Endometrium (tissue), 2 donors: ENCODE results near the gene CHD9.
"Not testable (repeated sequence)": the region's sequence is repeated elsewhere in the genome, so short reads cannot be mapped to it uniquely, and the experiment has no call there.

Experiments used
- FAIRE-seq: peaks from 2 replicates; lab custom pipeline; 2012; peaks lifted over from hg19 to GRCh38; lab: Jason Lieb, UNC
- donor health status: control.
- donor health status: control.

The CHD9 gene

DNA sequence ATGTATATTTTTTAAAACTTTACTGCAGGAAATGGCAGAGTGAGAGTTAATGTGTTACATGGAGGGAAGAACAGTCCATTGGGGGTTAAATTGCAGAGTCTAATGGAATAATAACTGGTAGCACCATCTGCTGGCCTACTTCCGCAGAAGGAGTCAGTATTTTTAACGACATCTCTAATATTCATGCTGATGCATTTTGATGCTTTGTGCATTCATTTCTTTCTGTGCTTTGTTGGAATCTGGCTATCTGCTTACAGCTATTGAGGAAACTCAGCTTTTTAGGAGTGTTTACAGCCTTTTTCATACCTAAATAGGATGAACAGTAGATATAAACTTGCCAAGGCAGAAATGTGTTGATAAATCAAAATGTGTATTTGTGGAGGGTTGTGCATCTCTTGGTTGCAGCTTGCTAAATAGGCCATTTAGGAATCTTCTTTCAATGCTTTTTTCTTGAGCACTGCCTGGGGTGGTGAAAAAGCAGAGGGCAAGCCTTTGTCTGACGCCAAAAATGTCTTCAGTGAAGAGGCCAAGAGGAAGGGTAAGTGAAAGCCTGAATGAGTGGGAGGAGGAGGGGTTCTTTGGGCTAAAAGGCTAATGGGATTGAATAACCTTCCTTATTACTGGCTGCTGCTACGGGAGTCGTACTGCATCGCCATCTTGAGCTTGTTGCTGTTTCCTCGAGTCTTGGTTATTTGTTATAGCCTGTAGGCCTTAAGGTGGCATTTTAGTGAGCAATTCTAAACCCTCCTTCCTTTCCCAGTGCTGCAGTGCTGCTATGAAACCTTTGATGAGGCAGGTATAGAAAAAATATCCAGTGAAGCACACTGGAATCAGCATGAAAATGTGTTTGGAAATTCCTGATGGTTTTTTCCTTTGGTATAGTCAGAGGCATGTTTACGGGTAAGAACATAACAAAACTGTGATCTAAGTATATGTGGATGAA lies 153.3 kb downstream of the CHD9 start:
- FAIRE-seq: peak; percentile 90

DNA sequence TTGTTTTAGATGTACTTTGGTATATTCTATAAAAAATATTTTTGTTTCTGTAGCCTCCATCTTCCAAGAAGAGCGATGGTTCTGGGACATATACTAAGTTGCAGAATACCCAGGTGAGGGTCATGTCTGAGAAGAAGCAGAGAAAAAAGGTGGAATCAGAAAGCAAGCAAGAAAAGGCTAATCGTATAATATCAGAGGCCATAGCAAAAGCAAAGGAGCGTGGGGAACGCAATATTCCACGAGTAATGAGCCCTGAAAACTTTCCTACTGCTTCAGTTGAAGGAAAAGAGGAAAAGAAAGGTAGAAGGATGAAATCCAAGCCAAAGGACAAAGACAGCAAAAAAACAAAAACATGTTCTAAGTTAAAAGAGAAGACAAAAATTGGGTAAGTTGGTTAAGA lies 154.6 kb downstream of the CHD9 start:
- FAIRE-seq: no peak

DNA sequence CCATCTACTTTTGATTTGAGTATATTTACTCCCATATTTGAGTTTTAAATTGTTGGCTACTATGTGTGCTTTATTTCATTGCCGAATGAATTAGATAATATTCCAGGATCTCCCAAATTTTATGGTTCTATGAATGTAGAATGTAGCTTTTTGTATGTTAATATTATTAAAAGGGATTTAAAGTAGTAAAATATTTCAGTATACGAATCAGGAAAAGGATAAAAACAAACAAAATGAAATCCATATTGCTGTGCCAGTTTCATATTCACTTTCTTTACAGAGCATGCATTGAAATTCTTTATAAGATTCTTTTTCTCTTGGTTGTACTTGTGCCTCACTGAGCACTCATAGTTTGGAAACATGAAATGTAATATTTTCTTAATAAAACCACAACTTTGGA lies 155.1 kb downstream of the CHD9 start:
- FAIRE-seq: no peak

DNA sequence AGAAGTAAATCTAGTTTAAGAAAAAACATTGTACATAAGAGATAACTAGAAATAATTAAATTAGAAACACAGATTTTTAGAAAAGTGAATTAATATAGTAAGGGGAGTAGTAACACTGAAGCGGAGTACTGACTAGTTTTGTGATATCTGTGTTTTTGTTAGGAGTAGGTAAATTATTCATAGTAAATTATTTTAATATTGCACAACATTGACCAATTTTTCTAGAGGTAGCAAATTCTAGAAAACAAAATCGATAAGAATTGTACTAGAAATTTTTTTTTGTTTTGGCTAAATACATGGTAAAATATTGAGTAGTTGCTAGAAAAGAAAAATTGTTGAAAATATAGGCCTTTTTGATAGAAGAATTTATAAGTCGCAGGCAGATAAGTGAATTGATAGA lies 156.5 kb downstream of the CHD9 start:
- no peak for FAIRE-seq

DNA sequence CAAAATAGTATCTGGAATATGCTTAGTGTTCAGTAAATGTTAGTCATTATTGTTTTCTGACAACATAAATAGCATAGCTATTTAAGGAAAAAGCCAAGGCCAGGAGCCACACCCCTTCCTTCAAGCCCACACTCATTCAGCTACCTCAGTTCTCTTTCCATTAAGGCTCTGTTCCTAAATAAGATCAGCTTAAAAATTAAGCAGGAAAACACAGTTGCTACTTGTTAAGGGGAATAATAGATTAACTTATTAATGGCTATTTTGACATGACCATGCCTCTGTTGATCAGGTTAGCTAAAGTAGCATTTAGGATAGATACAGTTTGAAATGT lies 158.1 kb downstream of the CHD9 start:
- no peak for FAIRE-seq

DNA sequence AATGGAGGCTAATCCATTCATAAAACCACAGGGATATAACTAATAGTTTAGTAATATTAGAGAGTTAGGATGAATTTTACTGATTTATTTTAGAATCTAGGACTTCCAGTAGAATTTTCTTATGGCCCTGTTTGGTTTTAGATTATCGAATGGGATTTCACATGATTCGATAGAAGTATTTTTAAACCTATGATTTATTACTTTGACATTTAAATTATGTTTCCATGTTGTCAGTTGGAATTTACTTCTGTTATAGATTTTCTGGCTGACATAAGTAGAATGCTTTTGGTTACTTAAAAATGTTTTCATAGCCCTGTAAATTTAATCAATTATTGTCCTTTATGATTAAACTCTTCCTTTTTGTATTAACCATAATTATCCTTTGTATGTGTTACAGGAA lies 158.8 kb downstream of the CHD9 start:
- FAIRE-seq: peak; percentile 18

DNA sequence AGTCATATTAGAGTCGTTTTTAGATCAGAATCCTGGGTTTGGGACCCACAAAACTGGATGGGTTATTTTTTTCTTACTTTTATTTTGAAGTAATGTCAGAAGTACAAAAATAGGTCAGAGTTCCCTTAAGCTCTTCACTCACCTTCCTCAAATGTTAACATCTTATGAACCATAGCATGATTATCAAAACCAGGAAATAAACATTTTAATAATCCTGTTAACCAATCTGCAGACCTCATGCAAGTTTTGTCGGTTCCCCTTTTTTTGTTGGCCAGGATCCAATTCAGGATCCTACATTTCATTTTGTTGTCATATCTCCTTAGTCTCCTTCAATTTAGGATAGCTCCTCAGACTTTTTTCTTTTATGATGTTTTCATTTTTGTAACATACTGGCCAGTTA lies 162.0 kb downstream of the CHD9 start:
- FAIRE-seq: no peak

DNA sequence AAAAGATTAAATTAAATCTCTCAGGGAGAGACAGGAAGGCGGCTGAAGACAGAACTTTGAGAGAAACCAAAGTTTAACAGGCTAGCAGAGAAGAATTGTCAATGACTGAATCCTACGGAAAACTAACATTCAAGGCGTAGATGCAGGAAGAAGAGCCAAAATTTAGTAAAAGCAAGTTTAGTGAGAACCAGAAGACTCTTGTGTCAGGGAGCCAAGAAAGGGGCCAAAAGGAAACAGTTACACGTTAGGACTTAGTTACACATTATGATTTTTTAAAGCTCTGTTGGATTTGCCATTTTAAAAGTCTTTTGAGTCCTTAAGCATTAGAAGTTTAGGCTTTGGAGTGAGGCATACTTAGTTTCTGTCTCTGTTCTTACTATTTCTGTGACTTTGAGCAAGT lies 164.6 kb downstream of the CHD9 start:
- no peak for FAIRE-seq

DNA sequence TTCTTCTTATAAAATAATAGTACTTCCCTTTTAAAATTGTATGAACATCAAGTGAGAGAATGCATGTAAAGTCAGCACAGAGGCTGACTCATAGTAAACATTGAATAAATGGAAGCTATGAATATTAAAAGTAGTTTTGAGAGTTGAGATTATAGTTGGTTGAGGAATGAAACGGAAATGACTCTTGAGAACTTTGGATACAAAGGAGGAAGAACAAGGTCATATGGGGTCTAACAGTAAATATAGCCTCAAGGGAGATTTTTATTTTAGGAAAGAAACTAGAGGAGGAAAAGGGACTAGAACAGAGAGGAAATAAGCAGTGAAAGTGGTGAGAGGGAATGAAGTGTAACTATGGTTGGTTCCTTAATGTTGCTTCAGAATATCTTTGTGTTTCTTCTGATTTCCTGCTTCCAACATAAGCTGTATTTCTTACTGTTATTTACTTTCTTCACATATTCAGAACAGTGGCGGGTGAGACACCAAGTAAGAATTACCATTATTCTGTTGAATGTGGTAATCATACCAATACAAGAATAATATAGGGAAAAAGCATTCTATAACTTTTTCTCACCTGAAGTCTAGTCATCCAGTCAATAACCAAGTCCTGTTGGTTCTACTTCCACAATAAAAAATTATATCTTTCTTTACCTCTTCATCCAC lies 165.1 kb downstream of the CHD9 start:
- no peak for FAIRE-seq

DNA sequence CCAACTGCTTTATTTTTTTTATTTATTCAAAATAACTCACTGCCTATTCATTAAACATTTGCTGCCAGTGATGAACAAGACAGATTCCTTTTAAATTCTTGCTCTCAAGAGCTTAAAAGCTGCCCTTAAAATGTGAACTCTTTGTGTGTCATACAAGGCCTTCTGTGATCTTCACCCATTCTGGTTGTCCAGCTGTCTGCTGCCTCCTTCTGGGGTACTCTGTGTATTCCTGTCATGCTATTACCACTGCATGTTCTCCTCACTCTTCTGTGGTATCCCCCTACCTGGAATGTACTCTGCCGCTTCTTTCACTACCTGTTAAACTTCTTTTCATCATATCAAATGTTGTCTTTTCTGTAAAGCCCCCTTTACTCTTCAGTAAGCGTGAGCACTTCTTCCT lies 165.8 kb downstream of the CHD9 start:
- FAIRE-seq: no peak

DNA sequence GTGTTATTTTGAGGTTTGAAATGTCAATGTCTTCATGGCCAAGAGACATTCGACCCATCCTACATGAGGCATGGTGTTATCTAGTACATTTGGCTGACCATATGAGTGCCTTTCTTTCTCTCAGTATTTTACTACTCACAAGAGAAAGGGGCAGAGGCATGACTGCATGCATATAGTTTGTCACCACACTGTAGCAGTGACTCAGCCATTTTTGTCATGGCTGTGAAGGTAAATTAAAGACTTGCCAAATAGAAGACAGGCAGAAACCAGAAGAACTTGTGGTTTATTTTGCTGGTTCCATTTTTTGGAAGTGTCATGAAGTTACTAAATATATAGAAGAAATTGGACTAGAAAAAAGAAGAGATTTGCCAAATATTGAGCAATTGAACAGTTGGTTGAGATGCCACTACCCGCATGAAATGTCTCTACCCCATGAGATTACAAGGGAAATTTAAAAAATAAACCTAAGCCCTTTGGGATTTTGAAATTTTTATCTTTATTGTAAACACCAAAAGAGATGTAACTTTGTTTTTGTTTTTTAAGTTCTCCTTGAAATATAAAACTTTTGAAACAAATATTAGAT lies 170.3 kb downstream of the CHD9 start:
- no peak for FAIRE-seq

DNA sequence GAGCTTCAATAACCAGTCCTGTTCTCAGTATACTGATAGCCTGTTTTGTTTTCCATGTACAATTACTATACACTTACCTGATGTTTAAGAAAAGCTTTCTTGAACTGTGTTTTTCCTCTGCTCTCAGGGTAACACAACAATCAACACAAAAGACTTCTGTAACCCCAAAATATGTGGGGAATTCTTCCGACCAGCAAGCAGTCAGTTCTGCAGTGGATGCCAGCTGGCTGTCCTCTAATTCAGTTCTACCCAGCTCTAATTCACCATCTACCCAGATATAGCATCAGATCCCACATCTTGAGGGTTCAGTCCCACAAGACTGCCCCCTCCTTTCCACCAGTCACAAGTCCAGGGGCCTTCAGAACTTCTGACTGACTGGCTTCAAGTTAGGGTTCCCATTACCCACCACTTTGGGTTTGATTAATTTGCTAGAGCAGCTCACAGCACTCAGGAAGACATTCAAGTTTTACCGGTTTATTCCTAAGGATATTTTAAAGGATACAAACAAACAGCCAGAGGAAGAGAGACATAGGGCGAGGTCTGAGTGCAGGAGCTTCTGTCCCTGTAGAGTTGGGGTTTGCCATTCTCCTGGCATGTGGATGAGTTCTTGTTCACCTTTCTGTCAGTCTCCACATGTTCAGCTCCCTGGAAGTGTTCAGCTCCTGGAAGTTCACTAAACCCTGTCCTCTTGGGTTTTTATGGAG lies 178.2 kb downstream of the CHD9 start:
- FAIRE-seq: no peak

DNA sequence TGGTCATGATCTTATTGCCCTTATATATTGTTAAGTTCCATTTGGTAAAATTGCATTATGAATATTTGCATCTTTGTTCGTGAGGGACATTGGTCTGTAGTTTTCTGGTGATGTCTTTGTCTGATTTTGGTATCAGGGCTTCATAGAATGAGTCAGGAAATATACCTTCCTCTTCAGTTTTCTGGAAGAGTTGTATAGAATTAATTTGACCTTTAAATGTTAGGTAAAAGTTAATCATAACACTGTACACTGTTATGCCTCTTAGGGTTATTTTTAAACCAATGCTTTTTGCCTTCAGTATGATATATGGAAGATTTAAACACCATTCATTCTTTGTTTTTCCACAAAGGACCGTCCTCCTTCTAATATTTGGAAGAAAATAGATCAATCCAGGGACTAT lies 180.0 kb downstream of the CHD9 start:
- no peak for FAIRE-seq

DNA sequence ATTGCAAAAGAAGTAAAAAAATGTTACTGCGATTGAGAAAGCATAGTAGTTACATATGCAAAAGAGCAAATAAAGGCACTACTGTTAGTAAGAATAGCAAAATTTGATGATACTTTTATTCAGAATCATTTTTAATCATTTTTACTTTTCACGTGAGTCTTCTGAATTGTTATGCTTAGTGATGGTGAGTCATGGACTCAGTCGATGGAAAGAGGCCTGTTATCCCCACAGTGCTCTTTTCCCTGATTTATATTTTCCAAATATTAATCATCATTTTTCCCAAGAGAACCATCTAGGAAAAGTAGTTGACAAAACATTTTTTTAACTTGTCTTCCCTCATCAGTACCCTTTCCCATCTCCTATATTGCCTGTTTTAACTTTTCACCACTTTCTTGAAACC lies 181.1 kb downstream of the CHD9 start:
- FAIRE-seq: no peak

DNA sequence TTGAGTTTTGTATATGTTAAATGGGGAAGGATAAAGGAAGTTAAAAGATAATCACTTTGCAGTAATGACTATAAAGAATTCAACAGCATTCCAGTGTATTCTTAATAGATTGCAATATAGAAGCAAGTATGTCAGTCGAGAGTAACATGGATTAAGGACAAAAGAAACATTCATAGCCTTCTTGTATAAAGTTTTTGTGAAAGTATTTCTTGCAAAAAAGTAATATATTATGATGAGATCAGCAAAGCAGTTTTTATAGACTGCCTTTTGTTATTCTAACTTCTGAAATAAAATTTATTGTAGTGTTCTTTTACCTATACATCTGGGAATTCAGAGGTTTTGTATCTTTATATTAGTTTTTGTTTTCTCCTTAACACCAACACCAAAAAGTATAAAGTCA lies 194.5 kb downstream of the CHD9 start:
- FAIRE-seq: no peak

DNA sequence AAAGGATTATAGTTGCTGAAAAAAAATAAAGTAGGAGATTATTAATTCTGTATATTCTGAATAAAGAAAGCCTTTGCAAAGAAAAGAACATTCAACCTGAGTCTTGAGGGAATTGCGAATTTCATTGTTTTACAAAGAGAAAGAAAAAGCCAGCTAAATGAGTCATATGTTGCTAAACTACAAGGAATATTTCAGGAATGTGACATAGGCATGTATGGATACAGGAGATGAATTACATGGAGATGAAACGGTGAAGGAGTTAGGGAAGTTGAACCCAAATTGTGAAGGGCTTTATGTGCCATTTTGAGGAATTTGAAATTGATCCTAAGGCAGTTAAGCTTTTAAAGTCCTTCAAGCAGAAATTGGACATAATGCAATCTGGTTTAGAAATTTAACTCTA lies 202.2 kb downstream of the CHD9 start:
- no peak for FAIRE-seq

DNA sequence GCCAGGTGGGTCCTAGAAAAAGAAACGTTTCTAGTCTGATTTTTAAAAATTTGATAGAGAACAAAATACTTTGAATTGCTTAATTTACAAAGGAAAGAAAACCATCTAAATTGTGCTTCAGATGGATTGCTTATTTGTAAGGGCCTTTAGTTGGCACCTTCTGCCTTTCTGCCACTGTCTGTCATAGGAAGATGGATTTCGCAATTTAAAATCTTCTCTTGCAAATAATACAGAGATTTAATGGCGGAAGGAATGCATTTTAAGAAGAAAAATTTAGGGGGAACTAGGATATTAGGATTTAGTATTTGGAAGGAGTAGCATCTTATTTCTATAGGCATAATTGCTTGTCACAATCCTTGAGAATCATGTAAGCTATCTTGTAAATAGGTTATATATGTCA lies 204.0 kb downstream of the CHD9 start:
- no peak for FAIRE-seq

DNA sequence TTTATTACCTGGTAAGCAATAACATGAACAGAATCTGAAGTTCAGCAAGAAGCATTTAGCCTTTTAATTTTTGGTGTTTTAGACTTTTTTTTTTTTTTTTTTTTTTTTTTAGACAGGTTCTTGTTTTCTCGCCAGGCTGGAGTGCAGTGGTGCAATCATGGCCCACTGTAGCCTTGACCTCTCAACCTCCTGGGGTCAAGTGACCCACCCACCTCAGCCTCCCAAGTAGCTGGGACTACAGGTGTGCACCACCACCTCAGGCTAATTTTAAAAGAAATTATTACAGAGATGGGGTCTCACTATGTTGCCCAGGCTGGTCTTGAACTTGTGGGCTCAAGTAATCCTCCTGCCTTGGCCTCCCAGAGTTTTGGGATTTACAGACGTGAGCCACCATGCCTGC lies 206.5 kb downstream of the CHD9 start:
- FAIRE-seq: no peak

DNA sequence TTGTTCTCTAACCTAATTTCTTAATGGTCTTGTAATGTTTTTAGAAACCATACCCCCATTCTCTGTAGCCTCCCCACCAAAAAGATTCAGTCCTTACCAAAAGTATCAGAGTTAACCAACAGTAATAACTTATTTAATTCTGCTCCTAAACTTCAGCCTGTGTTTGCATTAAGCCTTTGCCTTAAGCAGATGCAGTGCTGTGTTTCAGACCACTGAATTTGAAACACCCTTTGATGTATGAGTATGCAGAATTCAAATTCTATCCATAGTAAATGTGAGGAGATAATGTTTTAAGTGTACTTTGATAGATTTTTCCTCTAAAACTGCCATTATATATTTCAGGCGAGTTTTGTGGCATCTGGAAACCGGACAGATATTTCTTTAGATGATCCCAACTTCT lies 207.9 kb downstream of the CHD9 start:
- FAIRE-seq: no peak

DNA sequence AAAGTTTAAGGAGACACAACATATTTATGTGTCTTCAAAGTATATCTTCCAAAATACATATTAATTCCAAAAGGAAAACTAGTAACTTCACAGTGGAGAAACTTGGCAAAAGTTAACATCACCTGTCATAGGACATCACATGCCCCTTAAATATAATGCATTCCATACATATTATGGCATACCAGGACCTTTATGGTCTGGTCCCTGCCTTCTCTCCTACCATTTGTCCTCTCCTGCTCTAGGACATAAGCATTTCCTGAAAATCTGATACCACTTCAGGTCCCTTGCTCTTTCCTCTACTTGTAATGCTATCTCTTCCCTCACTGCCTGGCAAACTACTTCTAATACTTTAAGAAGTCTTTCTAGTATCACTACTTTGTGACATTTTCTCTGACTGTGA lies 211.4 kb downstream of the CHD9 start:
- no peak for FAIRE-seq

DNA sequence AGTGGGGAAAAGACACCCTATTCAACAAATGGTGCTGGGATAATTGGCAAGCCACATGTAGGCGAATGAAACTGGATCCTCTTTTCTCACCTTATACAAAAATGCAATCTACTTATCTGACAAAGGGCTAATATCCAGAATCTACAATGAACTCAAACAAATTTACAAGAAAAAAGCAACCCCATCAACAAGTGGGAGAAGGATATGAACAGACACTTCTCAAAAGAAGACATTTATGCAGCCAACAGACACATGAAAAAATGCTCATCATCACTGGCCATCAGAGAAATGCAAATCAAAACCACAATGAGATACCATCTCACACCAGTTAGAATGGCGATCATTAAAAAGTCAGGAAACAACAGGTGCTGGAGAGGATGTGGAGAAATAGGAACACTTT lies 223.7 kb downstream of the CHD9 start:
- not testable (repeated sequence) for FAIRE-seq

DNA sequence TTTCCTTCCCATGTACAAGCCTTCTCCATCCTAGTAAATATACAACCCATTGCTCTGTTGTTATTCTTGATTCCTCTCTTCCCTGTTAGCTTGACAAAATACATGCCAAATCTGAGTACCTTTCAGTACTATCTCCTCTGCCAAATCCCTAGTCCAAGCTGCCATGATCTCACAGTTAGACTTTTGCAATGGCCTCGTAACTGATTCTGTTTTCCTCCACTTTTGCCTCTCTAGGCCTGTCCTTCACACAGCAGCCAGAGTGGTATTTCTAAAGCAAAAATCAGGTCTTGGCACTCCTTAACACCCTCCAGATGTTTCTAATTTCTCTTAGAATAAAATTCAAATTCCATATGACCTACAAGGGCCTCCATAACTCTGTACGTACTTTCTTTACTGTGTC lies 226.5 kb downstream of the CHD9 start:
- FAIRE-seq: no peak

DNA sequence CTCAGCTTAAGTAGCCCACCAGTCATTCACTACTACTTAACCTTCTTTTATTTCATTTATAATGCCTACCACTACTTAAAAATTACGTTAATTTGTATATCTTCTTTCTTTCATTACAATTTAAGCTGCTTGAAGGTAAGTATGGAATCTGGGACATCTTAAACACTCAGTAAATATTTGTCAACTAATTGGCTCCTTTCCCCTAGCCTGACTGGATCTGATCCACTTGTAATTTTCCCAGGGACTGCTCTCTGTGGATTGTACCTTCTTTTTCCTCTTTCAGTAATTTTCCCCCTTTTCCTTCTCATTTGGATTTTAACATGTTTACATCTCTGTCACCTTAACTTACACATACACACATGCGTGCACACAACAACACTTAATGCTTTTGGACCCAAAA lies 227.1 kb downstream of the CHD9 start:
- no peak for FAIRE-seq
